Neutrophil (primary cell): ENCODE measurements around the gene IQCM.

Experiments used
- H3K27ac ChIP-seq: fragments of 200-600 bp; sonication (generic); 2 replicates; pipeline ENCODE4 v1.5.1; 2016; ENCODE audit warnings: mild to moderate bottlenecking, moderate library complexity
- H3K27me3 ChIP-seq: fragments of 200-600 bp; sonication (generic); 2 replicates; pipeline ENCODE4 v1.6.0; 2016; ENCODE audit warnings: mild to moderate bottlenecking
- H3K36me3 ChIP-seq: fragments of 200-600 bp; sonication (generic); 2 replicates; pipeline ENCODE4 v1.5.1; 2017
- H3K4me1 ChIP-seq, 2 experiments: fragments of 200-600 bp in 1 of 2; sonication (generic) in 1 of 2; 1 replicate in 1 of 2; 2 replicates in 1 of 2; pipeline versions ENCODE4 v1.5.1 to v1.6.1; 2013 to 2016; ENCODE audit warnings: low read depth in 1 of 2, low read length in 1 of 2, mild to moderate bottlenecking in 1 of 2, moderate library complexity in 1 of 2; ENCODE audit not compliant: control insufficient read depth in 1 of 2, insufficient read depth in 1 of 2
- H3K4me3 ChIP-seq, 2 experiments: fragments of 200-600 bp in 1 of 2; sonication (generic) in 1 of 2; 1 replicate in 1 of 2; 2 replicates in 1 of 2; pipeline ENCODE4 v1.5.1; 2013 to 2016; ENCODE audit warnings: low read depth in 1 of 2, low read length in 1 of 2, mild to moderate bottlenecking in 1 of 2, moderate library complexity in 1 of 2
- H3K9me3 ChIP-seq: fragments of 200-600 bp; sonication (generic); 2 replicates; pipeline ENCODE4 v1.5.1; 2016
- CTCF ChIP-seq: fragments of 200-600 bp; sonication (generic); IDR thresholded peaks from 2 replicates; pipeline ENCODE4 v1.5.1; 2016; ENCODE audit warnings: antibody characterized with exemption

Gene IQCM

GRCh38 chr4:149574971-149575370, 240.7 kb downstream of the IQCM start:
- no peak overlapping the region for H3K4me3 ChIP-seq
- no peaks in the 10 kb centered on the region for H3K9me3 ChIP-seq
- H3K36me3 ChIP-seq, result no peaks in the 10 kb centered on the region
- no peak overlapping the region for H3K27ac ChIP-seq
- no peak for TF ChIP-seq CTCF
- H3K4me1 ChIP-seq, result no peaks in the 10 kb centered on the region
- H3K27me3 ChIP-seq, result no peaks in the 10 kb centered on the region

- H3K27me3 ChIP-seq, result no peaks in the 10 kb centered on the region
- H3K4me1 ChIP-seq, result no peaks in the 10 kb centered on the region
- no peak for TF ChIP-seq CTCF
- no peak overlapping the region for H3K27ac ChIP-seq
- H3K9me3 ChIP-seq, result no peaks in the 10 kb centered on the region
- no peaks in the 10 kb centered on the region for H3K36me3 ChIP-seq
- no peak overlapping the region for H3K4me3 ChIP-seq
Measured at GRCh38 chr4:149572716-149573115, 242.9 kb downstream of the IQCM start.

- TF ChIP-seq CTCF, result no peak
- H3K27me3 ChIP-seq, result no peaks in the 10 kb centered on the region
- H3K9me3 ChIP-seq, result no peaks in the 10 kb centered on the region
- H3K4me3 ChIP-seq, result no peak overlapping the region
- no peak overlapping the region for H3K27ac ChIP-seq
- H3K36me3 ChIP-seq, result no peaks in the 10 kb centered on the region
- no peaks in the 10 kb centered on the region for H3K4me1 ChIP-seq
Measured at GRCh38 chr4:149555799-149556198, 259.8 kb downstream of the IQCM start.

- H3K9me3 ChIP-seq, result no peaks in the 10 kb centered on the region
- H3K36me3 ChIP-seq, result no peaks in the 10 kb centered on the region
- H3K4me3 ChIP-seq, result no peak overlapping the region
- no peak overlapping the region for H3K27ac ChIP-seq
- TF ChIP-seq CTCF, result no peak
- no peaks in the 10 kb centered on the region for H3K27me3 ChIP-seq
- H3K4me1 ChIP-seq, result no peaks in the 10 kb centered on the region
Measured at GRCh38 chr4:149555146-149555545, 260.5 kb downstream of the IQCM start.

- TF ChIP-seq CTCF, result no peak
- Histone ChIP-seq H3K9me3 (no peaks in the 10 kb centered on the region), H3K4me1 (no peaks in the 10 kb centered on the region), H3K36me3 (no peaks in the 10 kb centered on the region), H3K27ac (no peak overlapping the region), H3K4me3 (no peak overlapping the region), H3K27me3 (no peaks in the 10 kb centered on the region)
Measured at GRCh38 chr4:149553959-149554520, 261.6 kb downstream of the IQCM start.

- Histone ChIP-seq H3K36me3 (no peaks in the 10 kb centered on the region), H3K9me3 (no peaks in the 10 kb centered on the region), H3K4me3 (no peak overlapping the region), H3K27ac (no peak overlapping the region), H3K4me1 (no peaks in the 10 kb centered on the region), H3K27me3 (no peaks in the 10 kb centered on the region)
- no peak for TF ChIP-seq CTCF
Measured at GRCh38 chr4:149552601-149553000, 263.0 kb downstream of the IQCM start.
